Stimulated activated CD4-positive, alpha-beta T cell treated with anti-CD3 and anti-CD28 coated beads, Interleukin-2, amount 100 ng/mL, for 24 hours (primary cell): ENCODE measurements around the gene FAM199X.
"Not testable (repeated sequence)": the region's sequence is repeated elsewhere in the genome, so short reads cannot be mapped to it uniquely, and the experiment has no call there.

Experiments
- DNase-seq, 2 donors: peaks; one replicate each; pipeline ENCODE4 v3.0.0-alpha.2; 2020

Gene FAM199X

DNA sequence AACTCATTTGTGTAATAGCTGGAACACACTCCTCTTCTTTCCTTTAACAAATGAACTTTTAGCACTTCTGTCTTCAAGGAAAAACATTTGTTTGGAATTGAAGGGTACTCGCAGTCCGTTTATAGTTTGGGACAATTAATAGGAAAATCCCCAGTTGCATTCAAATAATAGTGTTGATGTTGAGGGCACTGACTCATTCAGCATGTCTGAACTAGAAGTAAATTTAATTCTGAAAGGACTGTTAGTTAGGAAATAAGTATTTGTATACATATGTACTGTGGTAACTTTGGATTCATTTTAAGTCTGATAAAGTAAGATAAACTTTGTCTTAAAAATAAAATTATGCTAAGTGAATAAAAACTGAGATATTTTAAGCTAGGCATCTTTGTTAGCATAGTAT is 27.2 kb downstream of the FAM199X start:
- DNase-seq: no peak

DNA sequence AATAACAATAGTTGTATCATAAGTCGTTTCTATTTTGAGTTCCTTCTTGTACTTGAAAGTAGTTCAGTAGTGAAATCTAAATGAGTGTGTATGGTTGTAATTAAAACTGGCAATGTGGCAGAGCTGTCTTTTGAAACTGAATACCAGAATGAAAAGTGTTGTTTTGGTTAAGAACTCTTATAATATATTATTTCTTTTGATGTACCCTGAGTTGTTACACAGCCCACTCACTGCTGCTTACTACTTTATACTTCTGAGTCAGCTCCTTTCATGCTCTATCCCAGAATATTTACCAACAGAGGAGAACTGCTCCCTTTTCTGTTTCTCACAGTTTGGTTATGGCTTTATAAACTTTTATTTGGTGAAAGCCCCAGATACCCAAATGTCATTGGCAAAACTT is 28.8 kb downstream of the FAM199X start:
- no peak for DNase-seq

DNA sequence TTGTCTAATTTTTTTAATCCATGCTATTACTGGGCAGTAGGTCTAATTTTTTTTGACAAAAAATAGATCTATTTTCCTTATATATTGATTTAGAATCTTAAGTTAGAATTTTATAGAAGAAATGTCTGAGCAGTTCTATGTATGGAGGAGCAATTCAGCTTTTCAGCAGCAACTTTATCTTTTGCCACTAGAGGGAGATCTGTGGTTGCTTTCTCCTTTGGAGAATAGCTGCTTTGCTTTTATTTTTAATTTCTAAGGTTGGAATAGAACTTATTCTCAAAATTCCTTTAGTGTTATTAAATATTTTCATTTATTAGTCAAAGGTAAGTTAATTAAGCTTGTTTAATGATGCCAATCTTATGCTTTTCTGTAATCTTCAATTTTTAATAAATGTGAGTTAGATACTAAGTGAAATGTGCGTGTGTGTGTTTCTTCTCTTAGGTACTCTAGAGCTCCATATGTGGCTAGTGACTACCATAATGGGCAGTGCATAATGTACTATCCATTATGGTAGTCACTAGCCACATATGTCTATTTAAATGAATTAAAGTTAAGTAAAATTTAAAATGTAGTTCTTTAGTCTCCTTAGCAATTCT is 29.3 kb downstream of the FAM199X start:
- DNase-seq: no peak

DNA sequence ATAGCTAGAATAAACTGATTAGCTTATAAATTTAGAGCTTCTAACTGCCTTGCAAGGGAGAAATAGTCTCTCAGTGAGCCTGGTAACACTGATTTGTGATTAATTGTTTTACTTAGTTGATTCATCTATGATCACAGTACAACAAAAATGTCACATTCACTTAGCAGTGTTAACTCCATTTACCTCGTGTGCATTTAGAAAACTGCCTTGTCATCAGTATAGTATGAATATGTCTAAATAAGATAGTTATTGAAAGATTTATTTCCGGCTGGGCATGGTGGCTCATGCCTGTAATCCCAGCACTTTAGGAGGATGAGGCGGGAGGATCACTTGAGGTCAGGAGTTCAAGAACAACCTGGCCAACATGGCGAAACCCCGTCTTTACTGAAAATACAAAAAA is 39.3 kb downstream of the FAM199X start:
- no peak for DNase-seq

DNA sequence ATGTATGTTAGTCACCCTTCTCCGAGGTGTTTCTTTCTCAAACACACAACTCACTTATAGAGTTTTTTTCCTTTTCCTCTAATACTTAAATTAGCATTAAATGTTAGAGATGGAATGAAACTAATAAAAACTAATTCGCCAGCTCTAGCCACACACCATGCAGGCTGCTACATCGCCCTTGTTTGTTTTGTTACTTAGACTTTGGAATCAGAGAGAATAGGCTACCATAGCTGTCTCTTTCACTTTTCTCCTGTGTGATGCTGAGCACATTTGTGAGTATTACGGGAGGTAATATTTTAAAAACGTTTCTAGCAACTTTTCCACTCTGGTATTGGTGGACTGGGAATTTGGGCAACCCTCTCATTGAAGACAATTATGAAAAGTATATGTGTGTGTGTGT is 44.9 kb downstream of the FAM199X start:
- DNase-seq: no peak

DNA sequence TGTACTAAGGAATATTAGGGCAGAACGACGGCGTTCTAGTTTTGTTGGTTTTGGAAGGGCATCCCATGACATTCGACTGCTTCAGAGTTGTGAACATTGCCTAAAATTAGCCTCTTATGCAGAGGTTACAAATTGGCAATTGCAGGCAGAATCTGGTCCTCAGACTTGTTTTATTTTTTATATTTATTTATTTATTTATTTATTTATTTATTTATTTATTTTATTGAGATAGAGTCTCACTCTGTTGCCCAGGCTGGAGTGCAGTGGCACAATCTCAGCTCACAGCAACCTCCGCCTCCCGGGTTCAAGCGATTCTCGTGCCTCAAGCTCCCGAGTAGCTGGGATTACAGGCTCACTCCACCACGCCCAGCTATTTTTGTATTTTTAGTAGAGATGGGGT is 63.8 kb downstream of the FAM199X start:
- DNase-seq: not testable (repeated sequence)
